GM23248 (cell line): Measurements from ENCODE around the gene FAM89A.

Source experiments
- EZH2 ChIP-seq: fragments of 200-600 bp; sonication (generic); IDR thresholded peaks from 2 replicates; pipeline ENCODE4 v1.6.1; 2018; ENCODE audit warnings: antibody characterized with exemption, mild to moderate bottlenecking; ENCODE audit not compliant: insufficient read depth, poor library complexity, severe bottlenecking
- EZH2phosphoT487 ChIP-seq: fragments of 200-600 bp; sonication (generic); IDR thresholded peaks from 2 replicates; pipeline ENCODE4 v1.6.1; 2018; ENCODE audit warnings: antibody characterized with exemption, moderate library complexity, mild to moderate bottlenecking, low read depth; ENCODE audit not compliant: insufficient read depth

GRCh38 chr1:231075020-231075419, 35.0 kb upstream of the FAM89A start:
- TF ChIP-seq EZH2phosphoT487 (no peak), EZH2 (no peak)
